Gastrocnemius medialis (tissue), 4 donors: ENCODE measurements around the gene OCIAD1. TPM values are rescaled to one million over a fixed set of nuclear protein-coding genes. Genes with fewer than 3 reads are reported as not detected.
"Not testable (repeated sequence)": the region's sequence is repeated elsewhere in the genome, so short reads cannot be mapped to it uniquely, and the experiment has no call there.

ENCODE experiments used
- ATAC-seq, 2 donors: fragments of 150-250 bp; one replicate each; pipeline ENCODE4 v1.9.1; 2016
- DNase-seq, 2 donors: peaks; one replicate each; pipeline ENCODE4 v3.0.0-alpha.2; 2019
- H3K27ac ChIP-seq, 4 donors: fragments of 200-600 bp; sonication (generic); 1 replicate in 1 of 4; 2 replicates in 3 of 4; pipeline ENCODE4 v1.5.1; 2016 to 2018; ENCODE audit warnings: mild to moderate bottlenecking in 2 of 4, moderate library complexity in 1 of 4
- H3K27me3 ChIP-seq, 3 donors: fragments of 200-600 bp; sonication (generic) in 2 of 3; 1 replicate in 1 of 3; 2 replicates in 2 of 3; pipeline versions ENCODE4 v1.5.1 to v1.6.0; 2016 to 2019; ENCODE audit warnings: mild to moderate bottlenecking in 1 of 3, moderate library complexity in 1 of 3
- H3K36me3 ChIP-seq, 2 donors: fragments of 200-600 bp; sonication (generic) in 1 of 2; one replicate each; pipeline ENCODE4 v1.5.1; 2017 to 2018
- H3K4me1 ChIP-seq, 2 donors: fragments of 200-600 bp; sonication (generic) in 1 of 2; one replicate each; pipeline ENCODE4 v1.5.1; 2016 to 2017; ENCODE audit warnings: mild to moderate bottlenecking in 2 of 2
- H3K4me3 ChIP-seq, 4 donors: fragments of 200-600 bp; sonication (generic) in 3 of 4; 1 replicate in 1 of 4; 2 replicates in 3 of 4; pipeline ENCODE4 v1.5.1; 2016 to 2019; ENCODE audit warnings: mild to moderate bottlenecking in 2 of 4
- H3K9me3 ChIP-seq, 3 donors: fragments of 200-600 bp; sonication (generic) in 2 of 3; 1 replicate in 1 of 3; 2 replicates in 2 of 3; pipeline ENCODE4 v1.5.1; 2016 to 2019
- POLR2A ChIP-seq, 2 donors: fragments of 450-650 bp; IDR thresholded peaks; one replicate each; pipeline ENCODE4 v1.6.1; 2017; ENCODE audit warnings: antibody characterized with exemption in 2 of 2, mild to moderate bottlenecking in 2 of 2, moderate library complexity in 2 of 2
- in situ Hi-C, 4 donors: fragments of 200-750 bp; cut with MboI; loops; one replicate each; pipeline versions ENCODE4 v1.15.0 to v1.8.0; 2017; ENCODE audit warnings: low sequenced_read_pairs in 4 of 4
- intact Hi-C: fragments of 100-400 bp; cut with DNase I; formaldehyde crosslinking; loops from one replicate; pipeline ENCODE4 v1.15.1; 2023; ENCODE audit warnings: low total_unique reads
- total RNA-seq, 4 donors: library from RNA; depleted of rRNA; stranded (reverse); fragments of >200 nt; gene quantifications; one replicate each; pipeline versions ENCODE4 v1.1.0 to v1.2.3, GENCODE V29; 2016
- TF ChIP-seq, protein P1 (sequence below), 5 experiments: fragments of 450-650 bp in 3 of 5; fragments of 200-600 bp in 2 of 5; sonication (generic) in 2 of 5; IDR thresholded peaks in 4 of 5; conservative IDR thresholded peaks in 1 of 5; 1 replicate in 4 of 5; 2 replicates in 1 of 5; pipeline ENCODE4 v1.5.1; 2016 to 2019; ENCODE audit warnings: antibody characterized with exemption in 5 of 5, mild to moderate bottlenecking in 3 of 5, moderate library complexity in 3 of 5

Gene OCIAD1
- total RNA-seq, 4 donors from 2014 or later = 84.4 to 157 (median 126) TPM

DNA sequence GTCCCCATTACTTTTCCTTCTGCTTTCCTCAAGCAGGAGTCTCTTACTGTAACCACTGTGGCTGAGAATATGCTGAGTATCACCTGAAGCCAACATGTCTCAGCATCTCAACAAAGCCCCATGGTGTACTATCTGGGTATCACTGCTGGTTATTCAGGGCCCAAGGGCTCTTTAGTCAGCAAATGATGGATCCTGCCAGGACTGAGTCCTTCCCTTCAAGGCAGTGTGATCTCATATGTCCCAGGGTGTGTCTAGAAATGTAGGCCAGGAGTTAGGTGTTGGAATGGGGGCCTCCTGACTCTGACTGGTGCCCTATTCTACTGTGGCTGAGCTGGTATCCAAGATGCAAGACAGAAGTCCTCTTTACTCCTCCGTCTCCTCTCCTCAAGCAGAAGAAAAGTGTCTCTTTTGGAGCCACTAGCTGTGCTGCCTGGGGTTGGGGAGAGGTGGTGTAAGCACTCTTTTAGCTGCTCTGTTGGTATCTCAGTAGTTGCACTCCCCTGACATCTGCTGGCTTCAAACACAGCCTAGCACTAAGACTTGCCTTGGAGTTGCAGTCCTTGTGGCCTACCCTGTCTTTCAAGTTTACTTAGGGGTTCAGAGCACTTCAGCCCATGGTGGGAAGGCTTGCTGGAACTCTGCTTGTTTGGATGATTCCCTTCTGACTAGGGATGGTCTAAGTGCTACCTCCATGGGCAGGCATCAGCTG lies 47.1 kb downstream of the OCIAD1 start:
- no peak for ATAC-seq
- TF ChIP-seq, protein P1, sequence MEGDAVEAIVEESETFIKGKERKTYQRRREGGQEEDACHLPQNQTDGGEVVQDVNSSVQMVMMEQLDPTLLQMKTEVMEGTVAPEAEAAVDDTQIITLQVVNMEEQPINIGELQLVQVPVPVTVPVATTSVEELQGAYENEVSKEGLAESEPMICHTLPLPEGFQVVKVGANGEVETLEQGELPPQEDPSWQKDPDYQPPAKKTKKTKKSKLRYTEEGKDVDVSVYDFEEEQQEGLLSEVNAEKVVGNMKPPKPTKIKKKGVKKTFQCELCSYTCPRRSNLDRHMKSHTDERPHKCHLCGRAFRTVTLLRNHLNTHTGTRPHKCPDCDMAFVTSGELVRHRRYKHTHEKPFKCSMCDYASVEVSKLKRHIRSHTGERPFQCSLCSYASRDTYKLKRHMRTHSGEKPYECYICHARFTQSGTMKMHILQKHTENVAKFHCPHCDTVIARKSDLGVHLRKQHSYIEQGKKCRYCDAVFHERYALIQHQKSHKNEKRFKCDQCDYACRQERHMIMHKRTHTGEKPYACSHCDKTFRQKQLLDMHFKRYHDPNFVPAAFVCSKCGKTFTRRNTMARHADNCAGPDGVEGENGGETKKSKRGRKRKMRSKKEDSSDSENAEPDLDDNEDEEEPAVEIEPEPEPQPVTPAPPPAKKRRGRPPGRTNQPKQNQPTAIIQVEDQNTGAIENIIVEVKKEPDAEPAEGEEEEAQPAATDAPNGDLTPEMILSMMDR (IDR thresholded peaks at IDR 0.05 in 4 of 5, conservative IDR thresholded peaks at IDR 0.05 in 1 of 5) = no peak
- no peak for TF ChIP-seq POLR2A (IDR thresholded peaks at IDR 0.05)
- H3K36me3 ChIP-seq = no peaks in the 10 kb centered on the region
- DNase-seq = no peak
- H3K4me1 ChIP-seq = no peaks in the 10 kb centered on the region
- in situ Hi-C loops = no loop called here
- no peak overlapping the region for H3K27ac ChIP-seq
- H3K9me3 ChIP-seq = no peaks in the 10 kb centered on the region
- no peak overlapping the region for H3K4me3 ChIP-seq
- intact Hi-C loops = no loop called here
- no peaks in the 10 kb centered on the region for H3K27me3 ChIP-seq

DNA sequence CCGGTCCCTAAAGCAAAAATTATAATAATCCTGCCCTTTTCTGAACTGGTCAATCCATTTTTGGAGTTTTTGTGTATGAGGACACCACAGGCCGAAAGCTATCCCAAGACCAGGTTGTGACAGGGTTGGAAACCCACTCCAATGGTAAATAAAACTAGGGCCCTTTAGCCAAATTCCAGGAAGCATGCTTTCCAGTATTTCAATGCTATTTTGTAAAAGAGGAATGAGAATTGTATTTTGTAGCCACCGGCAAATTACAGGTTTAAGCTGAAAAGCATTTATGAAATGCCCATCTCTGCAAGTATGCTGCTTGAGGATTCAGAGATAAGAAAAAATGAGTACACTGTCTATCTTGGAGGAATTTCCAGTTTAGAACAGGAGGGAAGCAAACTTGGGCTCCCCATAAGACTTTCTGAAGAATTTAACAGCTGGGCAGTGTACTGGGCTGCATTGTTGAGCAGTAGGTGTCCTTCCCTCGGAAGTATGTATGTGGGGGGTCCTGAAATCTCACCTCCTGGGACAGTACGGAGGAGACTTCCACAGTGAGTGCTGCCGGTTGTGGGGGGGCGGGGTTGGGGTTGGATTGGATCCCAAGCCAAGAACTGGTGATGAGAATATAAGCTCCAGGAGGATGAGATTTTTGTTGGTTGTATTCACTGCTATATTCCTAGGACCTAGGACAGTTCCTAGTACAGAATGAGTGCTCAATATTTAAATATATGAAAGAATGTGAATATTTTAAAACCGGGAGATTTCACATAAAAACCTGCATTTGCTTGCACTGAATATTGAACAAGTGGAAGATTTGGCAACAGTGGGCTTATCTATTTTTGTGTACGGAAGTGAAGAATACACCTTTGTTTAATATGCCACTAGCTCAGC lies 48.9 kb downstream of the OCIAD1 start:
- no peaks in the 10 kb centered on the region for H3K36me3 ChIP-seq
- intact Hi-C loops = no loop called here
- in situ Hi-C loops = no loop called here
- no peak for DNase-seq
- TF ChIP-seq, protein P1 (IDR thresholded peaks at IDR 0.05 in 4 of 5, conservative IDR thresholded peaks at IDR 0.05 in 1 of 5) = no peak
- TF ChIP-seq POLR2A (IDR thresholded peaks at IDR 0.05) = no peak
- no peaks in the 10 kb centered on the region for H3K27me3 ChIP-seq
- H3K9me3 ChIP-seq = no peaks in the 10 kb centered on the region
- H3K4me3 ChIP-seq = no peak overlapping the region
- no peak overlapping the region for H3K27ac ChIP-seq
- ATAC-seq = no peak
- H3K4me1 ChIP-seq = no peaks in the 10 kb centered on the region

DNA sequence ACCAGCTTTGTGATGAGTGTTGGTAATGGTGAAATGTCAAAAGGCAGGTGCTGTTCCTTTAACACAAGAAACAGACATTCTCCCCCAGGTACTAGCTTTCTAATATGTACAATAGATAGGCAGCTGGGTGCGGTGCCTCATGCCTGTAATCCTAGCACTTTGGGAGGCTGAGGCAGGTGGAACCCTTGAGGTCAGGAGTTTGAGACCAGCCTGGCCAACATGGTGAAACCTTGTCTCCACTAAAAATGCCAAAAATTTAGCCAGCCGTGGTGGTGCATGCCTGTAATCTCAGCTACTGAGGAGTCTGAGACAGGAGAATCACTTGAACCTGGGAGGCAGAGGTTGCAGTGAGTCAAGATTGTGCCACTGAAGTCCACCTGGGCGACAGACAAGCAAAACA lies 50.8 kb downstream of the OCIAD1 start:
- DNase-seq, intact Hi-C loops, H3K36me3 ChIP-seq, H3K4me3 ChIP-seq, H3K9me3 ChIP-seq, H3K27ac ChIP-seq, H3K4me1 ChIP-seq, in situ Hi-C loops, H3K27me3 ChIP-seq, ATAC-seq: not testable (repeated sequence)

DNA sequence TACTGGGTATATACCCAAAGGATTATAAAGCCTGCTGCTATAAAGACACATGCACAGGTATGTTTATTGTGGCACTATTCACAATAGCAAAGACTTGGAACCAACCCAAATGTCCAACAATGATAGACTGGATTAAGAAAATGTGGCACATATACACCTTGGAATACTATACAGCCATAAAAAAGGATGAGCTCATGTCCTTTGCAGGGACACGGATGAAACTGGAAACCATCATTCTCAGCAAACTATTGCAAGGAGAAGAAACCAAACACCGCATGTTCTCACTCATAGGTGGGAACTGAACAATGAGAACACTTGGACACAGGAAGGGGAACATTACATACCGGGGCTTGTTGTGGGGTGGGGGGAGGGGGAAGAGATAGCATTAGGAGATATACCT lies 58.9 kb downstream of the OCIAD1 start:
- H3K27me3 ChIP-seq, DNase-seq, H3K4me3 ChIP-seq, H3K4me1 ChIP-seq, H3K9me3 ChIP-seq, in situ Hi-C loops, H3K36me3 ChIP-seq, ATAC-seq, H3K27ac ChIP-seq, intact Hi-C loops: not testable (repeated sequence)

DNA sequence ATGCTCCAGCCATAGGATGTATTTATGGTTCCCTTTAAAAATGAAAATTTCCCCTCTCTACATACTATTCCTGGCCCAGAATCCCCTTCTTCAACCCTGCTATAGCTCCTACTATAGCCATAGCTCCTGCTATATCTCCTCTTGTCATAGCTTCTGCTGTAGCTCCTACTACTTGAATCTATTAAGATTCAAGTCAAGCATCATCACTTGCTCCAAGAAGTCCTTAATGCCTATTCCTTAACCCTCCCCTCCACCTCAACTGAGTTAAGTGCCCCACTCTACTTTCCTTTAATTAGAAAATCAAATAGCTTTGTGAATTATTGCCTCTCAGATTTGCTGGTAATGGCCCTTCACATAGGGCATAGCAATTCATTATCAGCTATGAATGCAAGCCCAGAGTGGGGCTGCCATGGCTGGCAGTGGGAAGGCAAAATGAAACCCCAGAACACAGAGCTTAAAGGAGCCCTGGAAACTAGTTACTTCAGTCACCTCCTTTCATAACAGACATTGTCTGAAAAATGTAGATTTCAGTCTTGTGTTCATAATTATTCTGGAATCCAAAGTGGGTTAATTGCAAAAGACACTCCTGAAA lies 60.2 kb downstream of the OCIAD1 start:
- intact Hi-C loops = no loop called here
- no peak overlapping the region for H3K27ac ChIP-seq
- no peak overlapping the region for H3K4me3 ChIP-seq
- no peaks in the 10 kb centered on the region for H3K9me3 ChIP-seq
- no peaks in the 10 kb centered on the region for H3K27me3 ChIP-seq
- no peak for DNase-seq
- H3K36me3 ChIP-seq = no peaks in the 10 kb centered on the region
- no peak for ATAC-seq
- in situ Hi-C loops = no loop called here
- H3K4me1 ChIP-seq = no peaks in the 10 kb centered on the region
- TF ChIP-seq, protein P1 (IDR thresholded peaks at IDR 0.05 in 4 of 5, conservative IDR thresholded peaks at IDR 0.05 in 1 of 5) = no peak
- TF ChIP-seq POLR2A (IDR thresholded peaks at IDR 0.05) = no peak
